Mammary epithelial cell (primary cell): ENCODE data around the gene FPR2.
"Not testable (repeated sequence)": the region's sequence is repeated elsewhere in the genome, so short reads cannot be mapped to it uniquely, and the experiment has no call there.

Experiments used
- CTCF ChIP-seq, 2 donors: IDR thresholded peaks in 1 of 2; conservative IDR thresholded peaks in 1 of 2; 2 replicates each; pipeline ENCODE4 v1.5.1; 2011 to 2012; ENCODE audit warnings: inconsistent platforms in 2 of 2, low read length in 2 of 2, mild to moderate bottlenecking in 2 of 2, control low read depth in 1 of 2, low read depth in 1 of 2; ENCODE audit not compliant: insufficient read depth in 1 of 2; ENCODE audit errors: extremely low read depth in 1 of 2
- EZH2 ChIP-seq: IDR thresholded peaks from 2 replicates; pipeline ENCODE4 v1.6.1; 2012; ENCODE audit warnings: low read length, inconsistent platforms, borderline replicate concordance

GRCh38 chr19:51738523-51738922 is 22.5 kb upstream of the FPR2 start:
- not testable (repeated sequence) for TF ChIP-seq CTCF (conservative IDR thresholded peaks at IDR 0.05 in 1 of 2, IDR thresholded peaks at IDR 0.05 in 1 of 2; ENCODE audit: extremely low read depth in 1 of 2, insufficient read depth in 1 of 2, low read depth in 1 of 2, low read length in 2 of 2); EZH2
